GM19455 (cell line): ENCODE measurements around the gene CABLES1.
"Not testable (repeated sequence)": the region's sequence is repeated elsewhere in the genome, so short reads cannot be mapped to it uniquely, and the experiment has no call there.

Experiments
- ATAC-seq: cut with Tn5 transposase; IDR thresholded peaks from one replicate; pipeline ENCODE4 v1.9.1; 2021; ENCODE audit not compliant: unreplicated experiment

CABLES1 gene

GRCh38 chr18:23283916-23284430 lies 148.7 kb downstream of the CABLES1 start:
- ATAC-seq = no peak

DNA sequence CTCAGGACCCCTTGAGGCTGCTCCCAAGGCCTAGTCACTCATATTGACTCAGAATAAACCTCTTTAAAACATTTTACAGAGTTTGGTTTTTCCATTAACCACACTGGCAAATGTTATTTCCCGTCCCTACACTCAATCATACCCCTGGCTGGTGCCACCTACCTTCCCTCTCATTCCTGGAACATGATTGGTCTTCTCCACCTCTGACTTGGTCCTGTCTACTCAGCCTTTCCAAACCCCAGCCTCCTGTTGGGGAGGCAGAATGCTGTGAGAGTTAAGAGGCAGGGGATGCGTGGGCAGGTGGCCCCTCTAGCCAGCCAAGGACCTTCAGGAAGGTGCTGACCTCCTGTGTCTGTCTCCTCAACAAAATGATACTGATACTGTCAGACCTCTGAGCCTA lies 149.3 kb downstream of the CABLES1 start:
- no peak for ATAC-seq

GRCh38 chr18:23285581-23285980 lies 150.3 kb downstream of the CABLES1 start:
- not testable (repeated sequence) for ATAC-seq

DNA sequence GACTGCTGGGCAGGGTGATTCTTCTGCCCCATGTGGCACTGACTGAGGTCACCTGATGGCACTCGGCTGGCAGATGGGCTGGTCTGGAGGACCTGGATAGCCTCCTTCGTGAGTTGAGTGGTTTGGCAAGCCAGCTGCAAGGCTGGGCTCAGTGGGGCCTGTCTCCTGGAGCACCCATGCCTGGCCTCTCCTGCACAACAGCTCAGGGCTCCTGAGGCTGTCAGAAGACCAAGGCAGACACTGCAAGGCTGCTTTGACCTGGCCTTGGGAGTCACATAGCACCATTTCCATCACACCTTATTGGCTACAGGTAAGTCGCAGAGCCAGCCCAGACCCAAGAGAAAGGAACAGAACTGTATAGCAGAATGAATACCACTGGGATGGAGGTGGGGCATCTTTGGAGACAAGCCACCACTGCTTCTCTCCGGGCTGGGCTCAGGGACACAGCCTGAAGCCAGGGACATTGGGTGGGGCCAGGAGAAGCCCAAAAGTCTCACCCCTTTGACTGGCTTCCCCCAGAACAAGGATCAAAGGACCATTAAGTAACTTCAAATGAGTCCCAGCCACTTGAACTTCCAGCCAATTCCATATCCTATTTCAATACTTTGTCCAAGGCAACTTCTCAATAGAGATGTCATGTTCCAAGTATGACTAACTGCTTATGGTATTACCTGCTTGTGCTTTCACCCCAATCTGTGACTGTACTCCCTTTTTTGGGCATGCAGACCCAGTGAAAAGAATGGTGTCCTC lies 156.3 kb downstream of the CABLES1 start:
- ATAC-seq = no peak

GRCh38 chr18:23300231-23300805 lies 165.0 kb downstream of the CABLES1 start:
- ATAC-seq = no peak

DNA sequence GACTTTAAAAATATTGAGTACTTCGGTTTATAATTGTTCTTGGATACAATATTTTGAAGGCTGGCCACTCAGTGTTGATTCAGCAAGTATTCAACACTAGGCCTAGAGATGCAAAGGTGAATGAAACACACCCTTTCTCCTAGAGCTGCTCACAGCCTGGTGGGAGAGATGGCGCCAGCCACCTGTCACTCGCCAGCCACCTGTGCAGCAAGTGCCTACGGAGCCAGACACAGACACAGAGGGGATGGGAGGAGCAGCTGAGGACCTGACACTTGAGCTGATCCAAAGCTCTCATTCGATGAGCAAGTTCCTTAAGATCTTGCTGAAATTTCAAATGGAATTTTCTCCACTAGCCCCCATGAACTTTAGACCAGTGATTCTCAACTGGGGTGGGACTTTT lies 166.7 kb downstream of the CABLES1 start:
- ATAC-seq = no peak

DNA sequence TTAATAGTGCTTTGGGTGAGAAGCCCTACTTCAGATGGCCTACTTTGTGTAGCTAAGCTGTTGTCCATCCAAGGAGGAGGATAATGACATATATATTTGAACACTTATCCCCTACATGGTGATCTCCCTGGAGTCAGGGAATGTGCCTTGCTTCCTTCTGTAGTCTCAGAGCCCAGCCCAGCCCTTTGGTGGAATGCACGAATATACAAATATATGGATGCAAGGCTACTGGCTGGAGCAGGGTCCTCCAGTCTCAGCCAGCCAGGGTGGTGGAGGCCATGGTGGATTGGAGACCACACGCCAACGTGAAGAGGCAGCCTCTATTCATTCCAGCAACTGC lies 167.2 kb downstream of the CABLES1 start:
- ATAC-seq = no peak

DNA sequence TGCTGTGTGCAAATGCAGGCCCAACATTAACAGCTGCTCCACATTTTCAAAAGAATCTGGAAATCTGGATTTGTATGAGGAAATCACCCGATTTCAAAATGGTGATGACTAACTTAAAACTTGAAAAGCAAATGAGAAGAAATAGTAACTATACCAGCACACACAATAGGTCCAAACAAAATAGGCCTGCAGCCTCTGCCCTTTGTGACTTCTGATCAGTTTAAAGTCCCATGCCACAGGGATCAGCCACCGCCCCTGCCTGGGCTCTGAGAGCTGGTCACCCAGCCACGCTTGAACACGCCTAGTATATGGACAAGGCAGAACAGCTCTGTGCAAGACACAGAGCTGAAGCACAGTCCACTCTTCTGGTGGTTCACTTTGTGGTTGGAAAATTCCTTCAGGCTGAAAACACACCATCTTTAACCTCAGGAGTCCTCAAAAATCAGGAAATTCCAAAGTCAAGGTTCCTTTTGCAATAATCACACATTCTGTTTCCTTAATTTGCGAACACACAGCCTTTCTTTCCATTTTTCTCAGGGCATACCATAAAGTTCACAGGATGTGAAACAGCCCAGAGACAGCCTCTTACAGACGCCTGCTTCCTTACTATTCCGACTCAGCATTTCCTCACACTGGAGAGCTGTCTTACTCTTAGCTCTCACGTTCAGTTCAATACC lies 167.7 kb downstream of the CABLES1 start:
- ATAC-seq = no peak

- no peak for ATAC-seq
Measured at GRCh38 chr18:23306822-23307221, 171.5 kb downstream of the CABLES1 start.

- ATAC-seq = no peak
Measured at GRCh38 chr18:23307567-23308295, 172.4 kb downstream of the CABLES1 start.
